ENCODE data around the gene PLEKHA8. TPM values are rescaled to one million over a fixed set of nuclear protein-coding genes. Genes with fewer than 3 reads are reported as not detected.

The PLEKHA8 gene
- total RNA-seq, 1 experiment from 2014 or later, result 38.1 TPM

GRCh38 chr7:30148951-30149459 lies 120.8 kb downstream of the PLEKHA8 start:
- ChIA-PET CTCF (interaction anchor here (0.9 to 1.0 kb wide), 2 partner anchors 16 to 66 kb away, joined by 3 read pairs; no protein-coding TSS in a partner anchor), POLR2A (no interaction called here)
- no peaks in the 10 kb centered on the region for H3K9me3 Mint-ChIP-seq
- H3K27me3 Mint-ChIP-seq (ENCODE audit: low read depth), result no peaks in the 10 kb centered on the region
- H3K4me1 Mint-ChIP-seq, result no peaks in the 10 kb centered on the region
- H3K27ac Mint-ChIP-seq, result no peak overlapping the region
- DNase-seq (ENCODE audit: low spot score), result no peak
- TF ChIP-seq PRRX2 (CRISPR knock-in tag; IDR thresholded peaks at IDR 0.05) (no peak), NFYB (CRISPR knock-in tag; conservative IDR thresholded peaks at IDR 0.05; ENCODE audit: low read depth) (no peak), ZNF138 (CRISPR knock-in tag; conservative IDR thresholded peaks at IDR 0.05) (no peak), USF1 (CRISPR knock-in tag; IDR thresholded peaks at IDR 0.05) (0 out of 2 replicates have a peak, but pooled peaks have one; percentile 34), USF2 (CRISPR knock-in tag; IDR thresholded peaks at IDR 0.05) (peak; percentile 38; the same call in 1 of the 2 replicates)
- ATAC-seq, result peak; percentile 78
- H3K36me3 Mint-ChIP-seq, result no peaks in the 10 kb centered on the region; the same call in 1 of the 2 replicates
- no peak overlapping the region for H3K4me3 Mint-ChIP-seq

DNA sequence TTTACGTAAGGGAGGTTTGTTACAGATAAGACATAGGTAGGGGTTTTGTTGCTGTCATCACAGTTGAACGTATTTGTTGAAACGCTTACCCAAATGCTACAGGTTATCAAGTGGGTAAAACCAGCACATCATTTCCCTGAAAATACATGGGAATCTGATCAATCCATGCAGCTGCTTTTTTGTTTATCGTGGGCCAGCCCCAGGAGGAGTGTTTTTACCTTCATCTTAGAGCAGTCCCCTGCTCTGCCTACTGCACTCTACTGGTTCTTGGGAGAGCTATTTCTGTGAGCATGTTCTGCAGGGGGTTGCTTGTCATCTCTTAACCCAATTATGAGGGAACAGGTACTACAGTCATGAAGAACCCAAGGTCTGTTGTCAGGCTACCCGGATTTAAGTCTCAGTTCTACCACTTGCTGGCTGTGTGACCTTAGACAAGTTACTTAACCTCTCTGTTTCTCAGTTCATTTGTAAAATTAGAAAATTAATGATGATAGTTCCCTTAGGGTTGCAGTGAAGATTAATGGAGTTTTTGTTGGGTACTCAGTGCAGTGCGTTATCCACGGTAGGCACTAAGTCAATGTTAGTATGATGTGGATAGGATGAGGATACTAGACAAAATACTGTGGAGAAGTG lies 121.5 kb downstream of the PLEKHA8 start:
- no peak overlapping the region for H3K4me3 Mint-ChIP-seq
- no peak overlapping the region for H3K27ac Mint-ChIP-seq
- ATAC-seq (no peak), DNase-seq (ENCODE audit: low spot score) (no peak)
- no peak for TF ChIP-seq E2F1 (CRISPR knock-in tag; IDR thresholded peaks at IDR 0.05)
- TF ChIP-seq MAX (CRISPR knock-in tag; IDR thresholded peaks at IDR 0.05), result no peak
- no peak for TF ChIP-seq FOXK1 (CRISPR knock-in tag; IDR thresholded peaks at IDR 0.05)
- TF ChIP-seq, protein P1, sequence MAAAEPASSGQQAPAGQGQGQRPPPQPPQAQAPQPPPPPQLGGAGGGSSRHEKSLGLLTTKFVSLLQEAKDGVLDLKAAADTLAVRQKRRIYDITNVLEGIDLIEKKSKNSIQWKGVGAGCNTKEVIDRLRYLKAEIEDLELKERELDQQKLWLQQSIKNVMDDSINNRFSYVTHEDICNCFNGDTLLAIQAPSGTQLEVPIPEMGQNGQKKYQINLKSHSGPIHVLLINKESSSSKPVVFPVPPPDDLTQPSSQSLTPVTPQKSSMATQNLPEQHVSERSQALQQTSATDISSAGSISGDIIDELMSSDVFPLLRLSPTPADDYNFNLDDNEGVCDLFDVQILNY (CRISPR knock-in tag; IDR thresholded peaks at IDR 0.05), result no peak
- no peak for TF ChIP-seq TEAD4 (CRISPR knock-in tag; IDR thresholded peaks at IDR 0.05)
- TF ChIP-seq, protein P2, sequence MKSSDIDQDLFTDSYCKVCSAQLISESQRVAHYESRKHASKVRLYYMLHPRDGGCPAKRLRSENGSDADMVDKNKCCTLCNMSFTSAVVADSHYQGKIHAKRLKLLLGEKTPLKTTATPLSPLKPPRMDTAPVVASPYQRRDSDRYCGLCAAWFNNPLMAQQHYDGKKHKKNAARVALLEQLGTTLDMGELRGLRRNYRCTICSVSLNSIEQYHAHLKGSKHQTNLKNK (CRISPR knock-in tag; IDR thresholded peaks at IDR 0.05), result no peak
- TF ChIP-seq ZNF219 (CRISPR knock-in tag; IDR thresholded peaks at IDR 0.05; ENCODE audit: borderline replicate concordance), result no peak
- TF ChIP-seq PRRX2 (CRISPR knock-in tag; IDR thresholded peaks at IDR 0.05), result no peak
- no peak for TF ChIP-seq ZNF138 (CRISPR knock-in tag; conservative IDR thresholded peaks at IDR 0.05)
- no peak for TF ChIP-seq CREM (CRISPR knock-in tag; IDR thresholded peaks at IDR 0.05)
- TF ChIP-seq ATF3 (CRISPR knock-in tag; conservative IDR thresholded peaks at IDR 0.05), result no peak
- no peak for TF ChIP-seq ATF1 (CRISPR knock-in tag; IDR thresholded peaks at IDR 0.05)
- no peak for TF ChIP-seq JAZF1 (CRISPR knock-in tag; IDR thresholded peaks at IDR 0.05)
- no peaks in the 10 kb centered on the region for H3K4me1 Mint-ChIP-seq
- no peaks in the 10 kb centered on the region; the same call in 1 of the 2 replicates for H3K36me3 Mint-ChIP-seq
- no peaks in the 10 kb centered on the region for H3K27me3 Mint-ChIP-seq (ENCODE audit: low read depth)
- POLR2A ChIA-PET, result no interaction called here
- no peaks in the 10 kb centered on the region for H3K9me3 Mint-ChIP-seq
- CTCF ChIA-PET, result interaction anchor here (0.9 kb wide), 1 partner anchor 67 kb away, joined by 3 read pairs; no protein-coding TSS in a partner anchor

DNA sequence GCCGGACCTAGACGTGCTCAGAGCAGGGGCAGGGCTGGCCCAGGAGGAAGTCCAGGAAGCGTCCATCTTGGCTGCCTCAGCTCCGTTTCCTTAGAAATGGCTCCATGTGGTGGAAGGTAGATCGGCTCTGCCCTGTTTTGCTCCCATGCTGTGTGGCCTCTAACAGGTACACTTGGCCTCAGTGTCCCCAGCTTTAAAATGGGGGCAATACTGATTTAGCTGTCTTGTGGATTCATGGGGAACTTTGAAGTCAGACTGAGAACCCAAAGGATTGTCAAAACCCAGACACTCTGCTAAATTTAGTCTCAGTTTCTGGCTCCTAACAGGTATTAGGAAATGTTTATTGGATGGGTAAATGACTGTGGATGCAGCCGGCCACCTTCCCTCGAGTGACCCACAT lies 122.5 kb downstream of the PLEKHA8 start:
- Mint-ChIP-seq H3K9me3 (no peaks in the 10 kb centered on the region), H3K4me3 (no peak overlapping the region), H3K4me1 (peaks cover 5% of the 10 kb centered on the region), H3K36me3 (no peaks in the 10 kb centered on the region; the same call in 1 of the 2 replicates), H3K27ac (no peak overlapping the region), H3K27me3 (ENCODE audit: low read depth) (no peaks in the 10 kb centered on the region)
- ChIA-PET POLR2A (no interaction called here), CTCF (no interaction called here)
- ATAC-seq (no peak), DNase-seq (ENCODE audit: low spot score) (no peak)
- TF ChIP-seq, protein P3, sequence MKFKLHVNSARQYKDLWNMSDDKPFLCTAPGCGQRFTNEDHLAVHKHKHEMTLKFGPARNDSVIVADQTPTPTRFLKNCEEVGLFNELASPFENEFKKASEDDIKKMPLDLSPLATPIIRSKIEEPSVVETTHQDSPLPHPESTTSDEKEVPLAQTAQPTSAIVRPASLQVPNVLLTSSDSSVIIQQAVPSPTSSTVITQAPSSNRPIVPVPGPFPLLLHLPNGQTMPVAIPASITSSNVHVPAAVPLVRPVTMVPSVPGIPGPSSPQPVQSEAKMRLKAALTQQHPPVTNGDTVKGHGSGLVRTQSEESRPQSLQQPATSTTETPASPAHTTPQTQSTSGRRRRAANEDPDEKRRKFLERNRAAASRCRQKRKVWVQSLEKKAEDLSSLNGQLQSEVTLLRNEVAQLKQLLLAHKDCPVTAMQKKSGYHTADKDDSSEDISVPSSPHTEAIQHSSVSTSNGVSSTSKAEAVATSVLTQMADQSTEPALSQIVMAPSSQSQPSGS (CRISPR knock-in tag; IDR thresholded peaks at IDR 0.05; ENCODE audit: borderline replicate concordance, low read depth), result no peak
- TF ChIP-seq TEAD4 (CRISPR knock-in tag; IDR thresholded peaks at IDR 0.05), result no peak
- no peak for TF ChIP-seq ZNF138 (CRISPR knock-in tag; conservative IDR thresholded peaks at IDR 0.05)
